ENCODE results near the gene IFNA6. TPM values are rescaled to one million over a fixed set of nuclear protein-coding genes. Genes with fewer than 3 reads are reported as not detected.
"Not testable (repeated sequence)": the region's sequence is repeated elsewhere in the genome, so short reads cannot be mapped to it uniquely, and the experiment has no call there.

IFNA6 gene
- total and polyA plus RNA-seq, 7 donors: not detected

GRCh38 chr9:21392270-21392669 lies 41.6 kb upstream of the IFNA6 start:
- no peak for TF ChIP-seq CTCF (IDR thresholded peaks at IDR 0.05)
- no peak for ATAC-seq
- Histone ChIP-seq H3K36me3 (ENCODE audit: insufficient read depth in 1 of 2, low read depth in 1 of 2) (no peaks in the 10 kb centered on the region), H3K9me3 (no peaks in the 10 kb centered on the region), H3K27me3 (ENCODE audit: insufficient read depth in 3 of 3, low read length in 2 of 3) (peaks cover 0 to 22% (median 4%) of the 10 kb centered on the region in 3 donors), H3K4me1 (no peaks in the 10 kb centered on the region), H3K4me3 (no peak overlapping the region), H3K27ac (no peak overlapping the region)
- intact Hi-C loops (cut with DNase I): loop anchor here in 1 of 2 donors (5.0 kb wide), 1 partner anchor 45 kb away; no protein-coding TSS in a partner anchor
- 75 to 87% (median 80%) methylated on average over 6 of the region's 6 CpGs for WGBS, 3 donors
- no peak for DNase-seq

GRCh38 chr9:21385131-21385670 lies 34.5 kb upstream of the IFNA6 start, which contains the start of gene IFNA2:
IFNA2 (minus strand) TSS chr9:21385398; CDS start chr9:21385329, 69 bp downstream.
- WGBS, 3 donors: 39 to 50% (median 48%) methylated on average over 1 of the region's 1 CpG
- Histone ChIP-seq H3K27me3 (ENCODE audit: insufficient read depth in 3 of 3, low read length in 2 of 3) (peaks cover 2 to 26% (median 8%) of the 10 kb centered on the region in 3 donors), H3K36me3 (ENCODE audit: insufficient read depth in 1 of 2, low read depth in 1 of 2) (no peaks in the 10 kb centered on the region), H3K9me3 (no peaks in the 10 kb centered on the region), H3K4me3 (no peak within 1 kb of the TSS), H3K4me1 (no peaks in the 10 kb centered on the region), H3K27ac (no peak within 1 kb of the TSS)
- no peak for TF ChIP-seq CTCF (IDR thresholded peaks at IDR 0.05)
- intact Hi-C loops (cut with DNase I): loop anchor here in 1 of 2 donors (10.0 kb wide), 1 partner anchor 60 kb away; the partner anchor contains the start of gene IFNA1
- ATAC-seq (no peak), DNase-seq (peak in 1 of 2 donors; percentile 35)

GRCh38 chr9:21383627-21384026 lies 32.9 kb upstream of the IFNA6 start:
- Histone ChIP-seq H3K9me3 (no peaks in the 10 kb centered on the region), H3K4me1 (no peaks in the 10 kb centered on the region), H3K4me3 (no peak overlapping the region), H3K27ac (no peak overlapping the region), H3K36me3 (ENCODE audit: insufficient read depth in 1 of 2, low read depth in 1 of 2) (no peaks in the 10 kb centered on the region), H3K27me3 (ENCODE audit: insufficient read depth in 3 of 3, low read length in 2 of 3) (peaks cover 2 to 25% (median 8%) of the 10 kb centered on the region in 3 donors)
- intact Hi-C loops (cut with DNase I): loop anchor here in 1 of 2 donors (10.0 kb wide), 1 partner anchor 61 kb away; the partner anchor contains the start of gene IFNA1
- DNase-seq (no peak), ATAC-seq (no peak)
- TF ChIP-seq CTCF (IDR thresholded peaks at IDR 0.05): no peak
- WGBS, 3 donors: 71 to 78% (median 76%) methylated on average over 4 of the region's 4 CpGs

- intact Hi-C loops (cut with DNase I): loop anchor here in 1 of 2 donors (10.0 kb wide), 1 partner anchor 63 kb away; the partner anchor contains the start of gene IFNA1
- ATAC-seq: no peak
- Histone ChIP-seq H3K9me3 (no peaks in the 10 kb centered on the region), H3K4me3 (no peak overlapping the region), H3K4me1 (no peaks in the 10 kb centered on the region), H3K27ac (no peak overlapping the region), H3K27me3 (ENCODE audit: insufficient read depth in 3 of 3, low read length in 2 of 3) (peaks cover 2 to 28% (median 4%) of the 10 kb centered on the region in 3 donors), H3K36me3 (ENCODE audit: insufficient read depth in 1 of 2, low read depth in 1 of 2) (no peaks in the 10 kb centered on the region)
- DNase-seq: no peak
- TF ChIP-seq CTCF (IDR thresholded peaks at IDR 0.05): no peak
- WGBS, 3 donors: 40 to 49% (median 42%) methylated on average over 5 of the region's 5 CpGs
Measured at GRCh38 chr9:21381448-21382339, 31.0 kb upstream of the IFNA6 start.

GRCh38 chr9:21371467-21371866 lies 20.8 kb upstream of the IFNA6 start:
- DNase-seq; ATAC-seq; H3K36me3 ChIP-seq (ENCODE audit: insufficient read depth in 1 of 2, low read depth in 1 of 2); H3K4me1 ChIP-seq; H3K4me3 ChIP-seq; H3K27me3 ChIP-seq (ENCODE audit: insufficient read depth in 3 of 3, low read length in 2 of 3); H3K9me3 ChIP-seq; intact Hi-C loops (cut with DNase I); H3K27ac ChIP-seq: not testable (repeated sequence)
- WGBS, 3 donors: 61 to 63% (median 62%) methylated on average over 4 of the region's 4 CpGs
